SKM-1 treated with dmso at 0.1 percent for 144 hours (cell line): ENCODE measurements around the gene CHCHD6.

Experiments
- DNase-seq: peaks from one replicate; lab custom pipeline; 2025; ENCODE audit not compliant: unreplicated experiment; lab: John Stamatoyannopoulos, UW

Gene CHCHD6

GRCh38 chr3:126854666-126855065 lies 150.6 kb downstream of the CHCHD6 start:
- DNase-seq = no peak

- DNase-seq = no peak
These were observed 151.3 kb downstream of the CHCHD6 start for GRCh38 chr3:126855374-126855773.

- no peak for DNase-seq
These were observed 153.9 kb downstream of the CHCHD6 start for GRCh38 chr3:126857928-126858327.

- no peak for DNase-seq
These were observed 154.4 kb downstream of the CHCHD6 start for GRCh38 chr3:126858401-126858800.

- no peak for DNase-seq
These were observed 154.8 kb downstream of the CHCHD6 start for GRCh38 chr3:126858887-126859286.

GRCh38 chr3:126859415-126860246 lies 155.6 kb downstream of the CHCHD6 start:
- DNase-seq = no peak

GRCh38 chr3:126865736-126866135 lies 161.7 kb downstream of the CHCHD6 start:
- no peak for DNase-seq

- DNase-seq = no peak
These were observed 162.2 kb downstream of the CHCHD6 start for GRCh38 chr3:126866175-126866759.

- DNase-seq = no peak
These were observed 163.3 kb downstream of the CHCHD6 start for GRCh38 chr3:126867190-126867862.

GRCh38 chr3:126867863-126868200 lies 163.8 kb downstream of the CHCHD6 start:
- no peak for DNase-seq

- no peak for DNase-seq
These were observed 166.7 kb downstream of the CHCHD6 start for GRCh38 chr3:126870608-126871210.

GRCh38 chr3:126872701-126873342 lies 168.8 kb downstream of the CHCHD6 start:
- no peak for DNase-seq

- no peak for DNase-seq
These were observed 169.4 kb downstream of the CHCHD6 start for GRCh38 chr3:126873416-126873815.

- DNase-seq = no peak
These were observed 174.6 kb downstream of the CHCHD6 start for GRCh38 chr3:126878664-126879063.

GRCh38 chr3:126880901-126881300 lies 176.9 kb downstream of the CHCHD6 start:
- DNase-seq = no peak

- DNase-seq = no peak
These were observed 177.8 kb downstream of the CHCHD6 start for GRCh38 chr3:126881861-126882260.

GRCh38 chr3:126883241-126883640 lies 179.2 kb downstream of the CHCHD6 start:
- no peak for DNase-seq

- DNase-seq = no peak
These were observed 181.4 kb downstream of the CHCHD6 start for GRCh38 chr3:126885425-126885824.

GRCh38 chr3:126886217-126886616 lies 182.2 kb downstream of the CHCHD6 start:
- no peak for DNase-seq

GRCh38 chr3:126887686-126888085 lies 183.6 kb downstream of the CHCHD6 start:
- DNase-seq = no peak

- no peak for DNase-seq
These were observed 184.2 kb downstream of the CHCHD6 start for GRCh38 chr3:126888186-126888760.
